Measurements from ENCODE around the gene SLC25A1. TPM values are rescaled to one million over a fixed set of nuclear protein-coding genes. Genes with fewer than 3 reads are reported as not detected.

The SLC25A1 gene
- total and polyA plus RNA-seq, 7 experiments from 2014 or later: 19.3 to 66.5 (median 31.9) TPM

GRCh38 chr22:19142394-19142793 is 36.1 kb downstream of the SLC25A1 start:
- Mint-ChIP-seq H3K27ac (no peak overlapping the region), H3K4me3 (peak overlapping the region in 8 of 10 donors; percentile 17 to 99 (median 40)), H3K27me3 (peaks cover 2 to 18% (median 6%) of the 10 kb centered on the region in 5 donors), H3K9me3 (no peaks in the 10 kb centered on the region), H3K36me3 (peaks cover 0 to 14% (median 9%) of the 10 kb centered on the region in 5 donors), H3K4me1 (peaks cover 8 to 32% (median 18%) of the 10 kb centered on the region in 7 donors)
- no peak for DNase-seq
- Histone ChIP-seq H3K4me1 (ENCODE audit: control insufficient read depth in 2 of 2, insufficient read depth in 2 of 2, low read length in 2 of 2) (no peaks in the 10 kb centered on the region), H3K27me3 (ENCODE audit: control insufficient read depth in 2 of 2, insufficient read depth in 2 of 2, low read length in 2 of 2) (no peaks in the 10 kb centered on the region), H3K9me3 (ENCODE audit: control insufficient read depth in 2 of 3, low read length in 3 of 3) (no peaks in the 10 kb centered on the region), H3K4me3 (ENCODE audit: low read length) (no peak overlapping the region), H3K36me3 (ENCODE audit: control insufficient read depth in 2 of 3, insufficient read depth in 3 of 3, low read length in 3 of 3) (peaks cover 4 to 56% (median 5%) of the 10 kb centered on the region in 3 experiments), H3K27ac (ENCODE audit: low read depth, low read length) (no peak overlapping the region)
- ChIA-PET CTCF (no interaction called here), POLR2A (interaction anchor here (1.3 kb wide), 1 partner anchor 31 kb away, joined by 4 read pairs; no protein-coding TSS in a partner anchor)
- intact Hi-C loops (cut with micrococcal nuclease): loop anchor here in 1 of 2 donors (10.0 kb wide), 2 partner anchors 452 to 972 kb away; partner anchors contain the start of genes RANBP1 and TRMT2A
- ATAC-seq: no peak

- H3K4me3 Mint-ChIP-seq: no peak overlapping the region
- H3K27me3 Mint-ChIP-seq: peaks cover 0 to 3% (median 0%) of the 10 kb centered on the region in 5 donors
- no peak for DNase-seq
- CTCF ChIA-PET: no interaction called here
- POLR2A ChIA-PET: no interaction called here
- peaks cover 8 to 32% (median 22%) of the 10 kb centered on the region in 7 donors for H3K4me1 Mint-ChIP-seq
- no peaks in the 10 kb centered on the region for H3K9me3 ChIP-seq (ENCODE audit: control insufficient read depth in 2 of 3, low read length in 3 of 3)
- peaks cover 0 to 31% (median 18%) of the 10 kb centered on the region in 5 donors for H3K36me3 Mint-ChIP-seq
- H3K36me3 ChIP-seq (ENCODE audit: control insufficient read depth in 2 of 3, insufficient read depth in 3 of 3, low read length in 3 of 3): peaks cover 5 to 78% (median 7%) of the 10 kb centered on the region in 3 experiments
- no peaks in the 10 kb centered on the region for H3K27me3 ChIP-seq (ENCODE audit: control insufficient read depth in 2 of 2, insufficient read depth in 2 of 2, low read length in 2 of 2)
- no peaks in the 10 kb centered on the region for H3K4me1 ChIP-seq (ENCODE audit: control insufficient read depth in 2 of 2, insufficient read depth in 2 of 2, low read length in 2 of 2)
- no peak overlapping the region for H3K4me3 ChIP-seq (ENCODE audit: low read length)
- no peak overlapping the region for H3K27ac ChIP-seq (ENCODE audit: low read depth, low read length)
- H3K9me3 Mint-ChIP-seq: no peaks in the 10 kb centered on the region
- no peak overlapping the region for H3K27ac Mint-ChIP-seq
- intact Hi-C loops (cut with micrococcal nuclease): loop anchor here in 1 of 2 donors (10.0 kb wide), 2 partner anchors 455 to 975 kb away; partner anchors contain the start of genes RANBP1 and TRMT2A
- ATAC-seq: no peak
Measured at GRCh38 chr22:19139974-19140373, 38.6 kb downstream of the SLC25A1 start.

GRCh38 chr22:19139001-19139356 is 39.6 kb downstream of the SLC25A1 start:
- no peaks in the 10 kb centered on the region for H3K4me1 ChIP-seq (ENCODE audit: control insufficient read depth in 2 of 2, insufficient read depth in 2 of 2, low read length in 2 of 2)
- DNase-seq: no peak
- Mint-ChIP-seq H3K9me3 (no peaks in the 10 kb centered on the region), H3K27me3 (no peaks in the 10 kb centered on the region), H3K36me3 (peaks cover 0 to 33% (median 18%) of the 10 kb centered on the region in 5 donors), H3K27ac (no peak overlapping the region), H3K4me1 (peaks cover 3 to 23% (median 13%) of the 10 kb centered on the region in 7 donors), H3K4me3 (no peak overlapping the region)
- H3K27me3 ChIP-seq (ENCODE audit: control insufficient read depth in 2 of 2, insufficient read depth in 2 of 2, low read length in 2 of 2): no peaks in the 10 kb centered on the region
- POLR2A ChIA-PET: interaction anchor here (0.8 kb wide), 1 partner anchor 28 kb away, joined by 3 read pairs; no protein-coding TSS in a partner anchor
- H3K4me3 ChIP-seq (ENCODE audit: low read length): no peak overlapping the region
- no peak overlapping the region for H3K27ac ChIP-seq (ENCODE audit: low read depth, low read length)
- no peaks in the 10 kb centered on the region for H3K9me3 ChIP-seq (ENCODE audit: control insufficient read depth in 2 of 3, low read length in 3 of 3)
- intact Hi-C loops (cut with micrococcal nuclease): no loop called here
- ATAC-seq: no peak
- peaks cover 5 to 84% (median 7%) of the 10 kb centered on the region in 3 experiments for H3K36me3 ChIP-seq (ENCODE audit: control insufficient read depth in 2 of 3, insufficient read depth in 3 of 3, low read length in 3 of 3)
- CTCF ChIA-PET: no interaction called here

- Histone ChIP-seq H3K4me1 (ENCODE audit: control insufficient read depth in 2 of 2, insufficient read depth in 2 of 2, low read length in 2 of 2) (no peaks in the 10 kb centered on the region), H3K36me3 (ENCODE audit: control insufficient read depth in 2 of 3, insufficient read depth in 3 of 3, low read length in 3 of 3) (peaks cover 5 to 89% (median 7%) of the 10 kb centered on the region in 3 experiments), H3K27ac (ENCODE audit: low read depth, low read length) (no peak overlapping the region), H3K4me3 (ENCODE audit: low read length) (no peak overlapping the region), H3K27me3 (ENCODE audit: control insufficient read depth in 2 of 2, insufficient read depth in 2 of 2, low read length in 2 of 2) (no peaks in the 10 kb centered on the region), H3K9me3 (ENCODE audit: control insufficient read depth in 2 of 3, low read length in 3 of 3) (no peaks in the 10 kb centered on the region)
- Mint-ChIP-seq H3K9me3 (no peaks in the 10 kb centered on the region), H3K27me3 (no peaks in the 10 kb centered on the region), H3K27ac (no peak overlapping the region), H3K4me1 (peaks cover 0 to 17% (median 7%) of the 10 kb centered on the region in 7 donors), H3K36me3 (peaks cover 0 to 33% (median 18%) of the 10 kb centered on the region in 5 donors), H3K4me3 (no peak overlapping the region)
- no peak for ATAC-seq
- POLR2A ChIA-PET: interaction anchor here (0.8 kb wide), 1 partner anchor 28 kb away, joined by 3 read pairs; no protein-coding TSS in a partner anchor
- DNase-seq: no peak
- intact Hi-C loops (cut with micrococcal nuclease): no loop called here
- CTCF ChIA-PET: no interaction called here
Measured at GRCh38 chr22:19138217-19139000, 40.1 kb downstream of the SLC25A1 start.

- H3K4me3 ChIP-seq (ENCODE audit: low read length): no peak overlapping the region
- DNase-seq: no peak
- peak overlapping the region in 2 of 9 donors; percentile 67 to 76 for H3K27ac Mint-ChIP-seq
- no peaks in the 10 kb centered on the region for H3K27me3 Mint-ChIP-seq
- no peaks in the 10 kb centered on the region for H3K9me3 Mint-ChIP-seq
- ATAC-seq: no peak
- no peaks in the 10 kb centered on the region for H3K27me3 ChIP-seq (ENCODE audit: control insufficient read depth in 2 of 2, insufficient read depth in 2 of 2, low read length in 2 of 2)
- H3K4me1 Mint-ChIP-seq: peaks cover 0 to 14% (median 4%) of the 10 kb centered on the region in 7 donors
- H3K4me3 Mint-ChIP-seq: no peak overlapping the region
- no peaks in the 10 kb centered on the region for H3K4me1 ChIP-seq (ENCODE audit: control insufficient read depth in 2 of 2, insufficient read depth in 2 of 2, low read length in 2 of 2)
- H3K27ac ChIP-seq (ENCODE audit: low read depth, low read length): no peak overlapping the region
- intact Hi-C loops (cut with micrococcal nuclease): no loop called here
- no peaks in the 10 kb centered on the region for H3K9me3 ChIP-seq (ENCODE audit: control insufficient read depth in 2 of 3, low read length in 3 of 3)
- peaks cover 0 to 34% (median 18%) of the 10 kb centered on the region in 5 donors for H3K36me3 Mint-ChIP-seq
- ChIA-PET POLR2A (interaction anchor here (0.9 kb wide), 1 partner anchor 26 kb away, joined by 3 read pairs; no protein-coding TSS in a partner anchor), CTCF (no interaction called here)
- H3K36me3 ChIP-seq (ENCODE audit: control insufficient read depth in 2 of 3, insufficient read depth in 3 of 3, low read length in 3 of 3): peaks cover 5 to 96% (median 7%) of the 10 kb centered on the region in 3 experiments
Measured at GRCh38 chr22:19137384-19138216, 40.9 kb downstream of the SLC25A1 start.

- Histone ChIP-seq H3K27me3 (ENCODE audit: control insufficient read depth in 2 of 2, insufficient read depth in 2 of 2, low read length in 2 of 2) (no peaks in the 10 kb centered on the region), H3K36me3 (ENCODE audit: control insufficient read depth in 2 of 3, insufficient read depth in 3 of 3, low read length in 3 of 3) (peaks cover 5 to 96% (median 7%) of the 10 kb centered on the region in 3 experiments), H3K27ac (ENCODE audit: low read depth, low read length) (no peak overlapping the region), H3K4me1 (ENCODE audit: control insufficient read depth in 2 of 2, insufficient read depth in 2 of 2, low read length in 2 of 2) (no peaks in the 10 kb centered on the region), H3K9me3 (ENCODE audit: control insufficient read depth in 2 of 3, low read length in 3 of 3) (no peaks in the 10 kb centered on the region), H3K4me3 (ENCODE audit: low read length) (no peak overlapping the region)
- Mint-ChIP-seq H3K4me1 (peaks cover 0 to 10% (median 4%) of the 10 kb centered on the region in 7 donors), H3K4me3 (no peak overlapping the region), H3K27me3 (no peaks in the 10 kb centered on the region), H3K36me3 (peaks cover 0 to 40% (median 18%) of the 10 kb centered on the region in 5 donors), H3K9me3 (no peaks in the 10 kb centered on the region), H3K27ac (peak overlapping the region in 2 of 9 donors; percentile 12 to 62)
- ChIA-PET CTCF (no interaction called here), POLR2A (interaction anchor here (0.9 kb wide), 1 partner anchor 26 kb away, joined by 3 read pairs; no protein-coding TSS in a partner anchor)
- DNase-seq (no peak), ATAC-seq (no peak)
- intact Hi-C loops (cut with micrococcal nuclease): no loop called here
Measured at GRCh38 chr22:19136915-19137314, 41.6 kb downstream of the SLC25A1 start.
